GM18508 (cell line): ENCODE data around the gene PLK3.
"Not testable (repeated sequence)": the region's sequence is repeated elsewhere in the genome, so short reads cannot be mapped to it uniquely, and the experiment has no call there.

Experiments
- ATAC-seq: cut with Tn5 transposase; IDR thresholded peaks from one replicate; pipeline ENCODE4 v1.9.1; 2021; ENCODE audit warnings: moderate number of reproducible peaks; ENCODE audit not compliant: insufficient read depth, unreplicated experiment

The PLK3 gene

DNA sequence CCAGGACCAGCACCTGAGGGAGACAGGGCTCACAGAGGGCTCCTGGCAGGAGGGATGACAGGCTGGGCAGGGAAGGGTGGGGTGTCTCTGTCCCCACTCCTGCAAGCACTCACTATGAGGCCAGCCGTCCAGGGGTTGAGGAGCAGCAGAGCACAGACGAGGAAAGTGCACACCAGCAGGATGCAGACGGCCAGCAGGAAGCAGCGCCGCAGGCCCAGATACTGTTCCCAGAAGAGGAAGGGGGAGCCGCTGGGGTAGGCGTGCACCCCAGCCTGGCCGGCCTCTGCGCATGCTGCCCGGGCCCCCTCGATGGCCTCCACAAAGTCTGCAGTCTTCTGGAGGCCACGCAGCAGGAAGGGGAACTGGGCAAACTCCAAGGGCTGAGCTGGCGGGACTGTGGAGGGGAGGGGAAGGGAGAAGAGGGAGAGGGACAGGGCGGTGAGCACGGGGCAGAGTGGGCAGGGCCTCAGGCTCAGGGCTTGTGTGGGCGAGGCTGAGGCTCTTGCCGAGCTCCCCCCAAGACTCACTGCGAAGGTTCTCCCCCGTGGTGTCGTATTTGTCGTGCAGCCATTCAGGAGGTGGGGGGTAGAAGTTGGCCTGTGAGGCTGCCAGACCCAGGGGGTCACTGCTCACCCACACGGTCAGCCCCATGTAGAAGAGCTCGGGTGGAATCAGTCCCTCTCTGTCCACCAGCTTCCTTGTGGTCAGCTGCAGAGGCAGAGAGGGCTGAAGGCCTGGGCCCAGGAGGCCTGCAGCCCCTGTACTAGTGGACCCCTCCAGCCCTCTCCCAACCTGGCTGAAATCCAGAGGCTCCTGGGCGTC, 26.4 kb downstream of the PLK3 start:
- no peak for ATAC-seq

GRCh38 chr1:44827197-44828002, 27.2 kb downstream of the PLK3 start:
- no peak for ATAC-seq

- no peak for ATAC-seq
Measured at GRCh38 chr1:44828003-44828651, 27.9 kb downstream of the PLK3 start.

DNA sequence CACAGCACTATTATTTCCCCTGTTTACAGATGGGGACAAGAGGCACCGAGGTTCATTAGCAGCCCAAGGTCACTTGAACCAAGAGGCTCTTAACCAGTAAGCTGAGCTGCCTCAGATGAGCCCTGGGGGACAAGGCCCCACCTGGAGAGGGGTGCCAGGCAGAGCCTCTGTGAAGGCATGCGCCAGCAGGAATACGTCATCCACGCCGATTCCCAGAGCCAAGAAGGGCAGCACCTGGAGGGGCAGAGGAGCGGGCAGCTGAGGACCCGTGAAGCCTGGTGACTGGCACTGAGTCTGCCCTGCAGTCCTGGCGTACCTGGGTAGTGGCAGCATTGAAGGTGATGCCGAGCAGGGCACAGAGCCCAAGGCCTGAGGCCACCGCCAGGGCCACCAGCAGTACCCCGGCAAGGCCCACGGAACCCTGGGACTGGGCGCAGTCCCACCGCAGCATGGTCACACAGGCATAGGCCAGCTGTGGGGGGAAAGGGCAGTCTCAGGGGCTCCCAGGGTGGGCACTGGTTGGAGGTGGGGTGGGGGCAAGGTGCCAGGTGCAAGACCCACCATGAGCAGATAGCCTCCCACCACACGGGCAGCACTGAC, 28.8 kb downstream of the PLK3 start:
- ATAC-seq: no peak

- no peak for ATAC-seq
Measured at GRCh38 chr1:44829506-44830384, 29.6 kb downstream of the PLK3 start.

DNA sequence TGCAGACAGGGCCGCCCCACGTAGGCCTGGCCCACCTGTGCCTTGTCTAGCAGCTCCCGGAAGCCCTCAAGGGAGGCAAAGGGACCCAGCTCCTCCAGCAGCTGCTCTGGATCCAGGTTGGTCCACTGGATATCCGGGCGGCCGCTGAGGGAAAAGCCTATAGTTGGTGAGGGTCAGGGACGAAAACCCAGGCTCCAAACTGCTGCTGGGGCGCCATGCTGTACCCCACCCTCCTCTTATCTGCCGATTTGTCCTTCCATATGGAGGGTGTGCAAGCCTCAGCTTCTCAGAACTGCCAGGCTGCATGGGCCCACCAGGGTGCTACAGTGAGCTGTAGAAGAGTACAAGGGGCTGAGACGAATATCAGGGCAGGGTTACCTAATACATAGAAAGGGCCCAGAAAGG, 30.7 kb downstream of the PLK3 start:
- no peak for ATAC-seq

DNA sequence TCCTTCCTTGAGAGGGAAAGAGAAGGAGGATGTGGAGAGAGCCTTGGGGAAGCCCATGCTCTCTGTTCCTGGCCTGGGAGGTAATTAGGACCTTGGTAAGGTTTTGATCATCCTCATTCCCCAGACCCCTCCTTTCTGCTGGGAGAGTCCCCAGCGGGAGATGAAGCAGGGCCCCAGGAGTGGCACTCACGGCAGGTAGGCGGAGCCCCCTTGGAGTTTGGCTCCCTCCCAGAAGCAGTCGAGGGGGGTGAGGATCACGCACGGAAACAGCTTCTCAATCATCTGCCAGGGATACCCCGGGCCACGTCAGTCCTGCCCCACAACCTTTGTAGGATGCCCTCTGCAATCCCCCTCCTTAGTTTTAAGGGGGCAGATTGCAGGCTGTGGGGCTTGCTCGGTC, 31.3 kb downstream of the PLK3 start:
- no peak for ATAC-seq

- no peak for ATAC-seq
Measured at GRCh38 chr1:44832056-44832705, 32.0 kb downstream of the PLK3 start.

GRCh38 chr1:44834328-44834727, 34.2 kb downstream of the PLK3 start:
- ATAC-seq: no peak

GRCh38 chr1:44835738-44836675, 35.8 kb downstream of the PLK3 start:
- no peak for ATAC-seq

DNA sequence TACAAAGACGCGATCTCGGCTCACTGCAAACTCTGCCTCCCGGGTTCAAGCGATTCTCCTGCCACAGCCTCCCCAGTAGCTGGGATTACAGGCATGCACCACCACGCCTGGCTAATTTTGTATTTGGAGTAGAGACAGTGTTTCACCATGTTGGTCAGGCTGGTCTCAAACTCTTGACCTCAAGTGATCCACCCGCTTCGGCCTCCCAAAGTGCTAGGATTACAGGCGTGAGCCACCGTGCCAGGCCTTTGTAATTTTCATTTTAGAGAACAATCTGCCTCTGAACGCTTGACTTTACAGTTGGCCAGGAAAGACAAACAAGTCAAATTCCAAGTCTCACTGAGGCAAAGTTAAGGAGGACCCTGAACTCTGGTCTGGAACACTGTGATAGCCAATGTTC, 38.1 kb downstream of the PLK3 start:
- not testable (repeated sequence) for ATAC-seq

GRCh38 chr1:44839576-44839975, 39.4 kb downstream of the PLK3 start:
- ATAC-seq: no peak

- ATAC-seq: no peak
Measured at GRCh38 chr1:44842486-44842861, 42.3 kb downstream of the PLK3 start.

GRCh38 chr1:44842862-44843655, 42.9 kb downstream of the PLK3 start, which contains the start of gene PTCH2:
Gene PTCH2 (minus strand): TSS chr1:44843253. CDS start chr1:44842932, 321 bp downstream.
- ATAC-seq: no peak

GRCh38 chr1:44846985-44847384, 46.8 kb downstream of the PLK3 start:
- ATAC-seq: no peak

- no peak for ATAC-seq
Measured at GRCh38 chr1:44847845-44848244, 47.7 kb downstream of the PLK3 start.

DNA sequence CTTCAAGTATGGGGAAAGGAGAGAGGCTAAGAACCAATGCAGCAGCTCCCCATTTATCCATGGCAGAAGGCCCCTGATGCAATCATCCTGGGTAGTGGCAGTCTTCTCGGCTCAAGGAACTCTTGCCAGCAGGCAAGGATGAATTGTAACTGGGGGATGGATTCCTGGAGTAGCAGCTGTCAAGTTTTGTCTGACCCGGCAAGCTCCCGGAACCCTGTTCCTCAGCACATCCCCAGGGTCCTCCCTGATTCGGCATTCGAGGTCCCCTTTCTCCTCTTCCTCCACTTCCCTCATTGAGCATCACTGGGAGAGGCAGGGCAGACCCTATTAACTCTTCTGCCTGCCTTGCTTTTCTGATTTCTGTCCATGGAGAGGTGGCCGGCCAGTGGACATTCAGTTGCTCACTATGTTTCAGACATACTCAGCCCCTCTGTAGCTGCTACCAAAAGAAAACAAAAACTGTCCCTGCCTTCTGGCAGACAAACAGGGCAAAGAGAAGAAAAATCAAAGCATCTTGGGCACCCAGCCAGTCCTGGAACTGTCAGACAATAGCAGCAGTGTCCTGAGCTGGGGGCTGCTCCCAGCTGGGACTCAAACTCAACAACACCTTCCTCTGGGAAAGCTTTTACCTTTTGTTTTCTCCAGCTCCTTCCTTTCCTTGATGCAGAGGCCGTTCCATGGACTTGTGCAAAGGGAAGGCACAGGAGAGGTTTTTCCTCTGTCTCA, 48.4 kb downstream of the PLK3 start:
- ATAC-seq: no peak
